HEK293T (cell line): ENCODE measurements around the gene TCIRG1.

Experiments
- ARNT ChIP-seq: fragments of 450-650 bp; IDR thresholded peaks from 2 replicates; pipeline ENCODE4 v1.6.1; 2017; ENCODE audit warnings: mild to moderate bottlenecking
- BHLHE40 ChIP-seq: fragments of 450-650 bp; IDR thresholded peaks from 2 replicates; pipeline ENCODE4 v1.6.1; 2016; ENCODE audit warnings: mild to moderate bottlenecking, moderate library complexity, borderline replicate concordance
- HDGF ChIP-seq: fragments of 450-650 bp; IDR thresholded peaks from 2 replicates; pipeline ENCODE4 v1.6.1; 2017; ENCODE audit warnings: antibody characterized with exemption, borderline replicate concordance
- NFRKB ChIP-seq: fragments of 450-650 bp; IDR thresholded peaks from 2 replicates; pipeline ENCODE4 v1.6.1; 2016; ENCODE audit warnings: mild to moderate bottlenecking, moderate library complexity
- PKNOX1 ChIP-seq: fragments of 450-650 bp; IDR thresholded peaks from 2 replicates; pipeline ENCODE4 v1.6.1; 2016
- SP1 ChIP-seq: fragments of 450-650 bp; IDR thresholded peaks from 2 replicates; pipeline ENCODE4 v1.6.1; 2017
- SUZ12 ChIP-seq: fragments of 450-650 bp; IDR thresholded peaks from 2 replicates; pipeline ENCODE4 v1.6.1; 2016; ENCODE audit warnings: mild to moderate bottlenecking
- TARDBP ChIP-seq: fragments of 450-650 bp; IDR thresholded peaks from 2 replicates; pipeline ENCODE4 v1.6.1; 2016

GRCh38 chr11:68050371-68050841 is 11.6 kb downstream of the TCIRG1 start:
- TF ChIP-seq SUZ12 (no peak), BHLHE40 (no peak), PKNOX1 (no peak), SP1 (no peak), TARDBP (no peak), HDGF (no peak), NFRKB (no peak), ARNT (no peak)
